ENCODE measurements around the gene FAM163B. TPM values are rescaled to one million over a fixed set of nuclear protein-coding genes. Genes with fewer than 3 reads are reported as not detected.

FAM163B gene
- total RNA-seq, 4 donors from 2014 or later = not detected

DNA sequence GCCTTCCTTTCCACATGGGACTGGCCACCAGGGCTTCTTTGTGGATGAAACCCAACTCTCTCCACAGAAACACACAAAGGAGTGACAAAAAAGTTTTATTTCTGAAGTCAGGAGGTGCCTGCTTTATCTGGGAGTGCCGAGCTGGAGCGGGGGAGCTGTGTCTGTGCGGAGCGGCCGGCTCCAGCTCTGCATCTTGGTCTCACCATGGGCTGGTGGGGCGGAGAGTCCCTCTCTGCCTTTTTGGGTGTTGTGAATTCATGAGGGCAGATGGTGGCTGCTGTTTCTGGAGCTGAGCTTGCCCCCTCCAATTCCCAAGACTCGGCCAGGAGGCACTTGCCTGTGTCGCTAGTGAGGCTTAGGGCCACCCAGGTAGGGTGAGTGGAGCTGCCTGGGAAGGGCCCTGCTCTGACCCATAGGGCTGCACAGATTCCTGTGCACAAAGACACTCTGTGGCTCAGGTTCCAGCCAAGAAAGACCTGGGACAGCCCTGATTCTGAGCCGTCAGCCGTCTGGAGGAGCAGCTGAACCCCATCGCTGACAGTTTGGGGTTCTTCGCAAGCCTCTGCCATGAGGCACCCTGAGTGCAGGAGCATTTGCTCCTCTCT lies 28.4 kb upstream of the FAM163B start:
- H3K27ac ChIP-seq (replicated peaks in 1 of 4) = no peak overlapping the region
- H3K4me1 ChIP-seq = peaks cover 0 to 10% (median 6%) of the 10 kb centered on the region in 4 donors
- WGBS = no CpG with 5 or more reads among the region's 12 CpGs
- intact Hi-C loops (cut with DNase I) = no loop called here
- TF ChIP-seq POLR2A (IDR thresholded peaks at IDR 0.05; ENCODE audit: low read depth) (no peak), POLR2AphosphoS5 (IDR thresholded peaks at IDR 0.05) (no peak), EP300 (IDR thresholded peaks at IDR 0.05) (no peak)
- TF ChIP-seq, protein P1, sequence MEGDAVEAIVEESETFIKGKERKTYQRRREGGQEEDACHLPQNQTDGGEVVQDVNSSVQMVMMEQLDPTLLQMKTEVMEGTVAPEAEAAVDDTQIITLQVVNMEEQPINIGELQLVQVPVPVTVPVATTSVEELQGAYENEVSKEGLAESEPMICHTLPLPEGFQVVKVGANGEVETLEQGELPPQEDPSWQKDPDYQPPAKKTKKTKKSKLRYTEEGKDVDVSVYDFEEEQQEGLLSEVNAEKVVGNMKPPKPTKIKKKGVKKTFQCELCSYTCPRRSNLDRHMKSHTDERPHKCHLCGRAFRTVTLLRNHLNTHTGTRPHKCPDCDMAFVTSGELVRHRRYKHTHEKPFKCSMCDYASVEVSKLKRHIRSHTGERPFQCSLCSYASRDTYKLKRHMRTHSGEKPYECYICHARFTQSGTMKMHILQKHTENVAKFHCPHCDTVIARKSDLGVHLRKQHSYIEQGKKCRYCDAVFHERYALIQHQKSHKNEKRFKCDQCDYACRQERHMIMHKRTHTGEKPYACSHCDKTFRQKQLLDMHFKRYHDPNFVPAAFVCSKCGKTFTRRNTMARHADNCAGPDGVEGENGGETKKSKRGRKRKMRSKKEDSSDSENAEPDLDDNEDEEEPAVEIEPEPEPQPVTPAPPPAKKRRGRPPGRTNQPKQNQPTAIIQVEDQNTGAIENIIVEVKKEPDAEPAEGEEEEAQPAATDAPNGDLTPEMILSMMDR (IDR thresholded peaks at IDR 0.05) = no peak
- H3K27me3 ChIP-seq = peaks cover 0 to 88% (median 5%) of the 10 kb centered on the region in 4 donors
- no peaks in the 10 kb centered on the region for H3K9me3 ChIP-seq
- no peak overlapping the region for H3K4me3 ChIP-seq
- no peaks in the 10 kb centered on the region for H3K36me3 ChIP-seq
- DNase-seq (ENCODE audit: extremely low spot score) = no peak

DNA sequence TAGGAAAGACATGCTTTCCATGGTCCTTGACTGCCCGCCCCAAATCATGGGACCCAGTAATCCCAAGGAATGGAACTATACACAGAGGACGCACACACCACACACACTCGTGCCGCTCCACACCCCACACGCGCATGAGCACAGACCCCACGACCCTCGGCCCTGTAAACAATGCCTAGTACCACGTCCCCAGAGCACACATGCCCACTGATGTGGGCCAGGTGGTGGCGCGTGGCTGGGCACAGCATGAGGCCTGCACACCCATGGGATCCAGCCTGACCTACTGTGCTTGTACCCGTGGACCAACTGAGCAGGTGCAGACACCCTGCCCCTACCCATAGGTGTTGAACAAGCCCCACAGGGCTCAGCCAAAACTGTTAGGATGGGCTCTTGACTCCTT lies 27.7 kb upstream of the FAM163B start:
- WGBS = 89% methylated on average over 8 of the region's 12 CpGs
- intact Hi-C loops (cut with DNase I) = no loop called here

DNA sequence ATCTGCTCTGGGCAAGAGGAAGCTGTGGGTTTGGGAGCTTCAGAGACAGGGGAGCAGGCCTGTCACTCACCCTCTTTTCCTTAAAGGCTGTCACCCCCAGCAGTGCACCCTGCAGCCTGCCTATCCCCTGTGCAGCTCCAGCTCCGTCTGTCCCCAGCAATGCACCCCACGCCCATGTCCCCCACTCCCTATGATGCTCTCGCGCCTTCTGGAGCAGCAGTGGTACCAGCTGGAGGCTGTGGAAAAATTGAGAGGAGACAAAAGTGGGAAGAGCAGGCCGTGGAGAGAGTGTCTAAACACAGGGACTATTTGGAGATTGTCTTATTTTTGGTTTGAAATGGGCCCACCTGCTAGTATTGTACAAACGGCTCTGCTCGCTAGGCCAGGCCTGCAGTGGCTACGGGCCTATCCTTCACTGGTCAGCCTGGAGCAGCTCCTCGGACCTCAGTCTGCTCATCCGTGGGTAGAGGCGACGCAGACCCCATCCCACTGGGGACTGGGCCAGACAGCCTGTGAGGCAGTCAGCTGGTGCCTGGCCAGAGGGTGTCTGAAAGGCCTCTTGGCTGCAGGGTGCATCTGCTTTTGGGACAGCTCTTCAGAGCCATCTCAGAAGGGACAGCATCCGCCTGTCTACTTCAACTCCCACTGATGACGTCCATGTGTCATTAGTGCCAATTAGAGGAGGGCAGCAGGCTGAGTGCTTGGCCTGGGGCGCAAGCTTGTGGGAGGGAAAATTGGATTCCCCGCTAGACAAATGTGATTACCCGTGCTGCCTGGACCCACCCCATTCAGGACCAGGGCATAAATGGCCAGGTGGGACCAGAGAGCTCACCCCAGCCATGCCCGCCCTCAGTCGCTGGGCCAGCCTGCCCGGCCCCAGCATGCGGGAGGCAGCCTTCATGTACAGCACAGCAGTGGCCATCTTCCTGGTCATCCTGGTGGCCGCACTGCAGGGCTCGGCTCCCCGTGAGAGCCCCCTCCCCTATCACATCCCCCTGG lies 26.6 kb upstream of the FAM163B start, which contains the start of gene DBH:
Gene DBH, plus strand, starts transcription at position 831 of the 999 bp plus-strand sequence. Its CDS starts 9 bp downstream, at position 840.
- DNase-seq (ENCODE audit: extremely low spot score) = no peak
- no peaks in the 10 kb centered on the region for H3K9me3 ChIP-seq

More for the DNA sequence above, 27.7 kb upstream of the FAM163B start:
- no peak overlapping the region for H3K27ac ChIP-seq (replicated peaks in 1 of 4)
- no peaks in the 10 kb centered on the region for H3K36me3 ChIP-seq
- TF ChIP-seq POLR2AphosphoS5 (IDR thresholded peaks at IDR 0.05) (no peak), EP300 (IDR thresholded peaks at IDR 0.05) (no peak), POLR2A (IDR thresholded peaks at IDR 0.05; ENCODE audit: low read depth) (no peak)
- TF ChIP-seq, protein P1 (IDR thresholded peaks at IDR 0.05) = no peak
- H3K4me3 ChIP-seq = no peak overlapping the region
- DNase-seq (ENCODE audit: extremely low spot score) = no peak
- H3K4me1 ChIP-seq = peaks cover 0 to 10% (median 6%) of the 10 kb centered on the region in 4 donors
- no peaks in the 10 kb centered on the region for H3K9me3 ChIP-seq
- peaks cover 0 to 90% (median 5%) of the 10 kb centered on the region in 4 donors for H3K27me3 ChIP-seq

DNA sequence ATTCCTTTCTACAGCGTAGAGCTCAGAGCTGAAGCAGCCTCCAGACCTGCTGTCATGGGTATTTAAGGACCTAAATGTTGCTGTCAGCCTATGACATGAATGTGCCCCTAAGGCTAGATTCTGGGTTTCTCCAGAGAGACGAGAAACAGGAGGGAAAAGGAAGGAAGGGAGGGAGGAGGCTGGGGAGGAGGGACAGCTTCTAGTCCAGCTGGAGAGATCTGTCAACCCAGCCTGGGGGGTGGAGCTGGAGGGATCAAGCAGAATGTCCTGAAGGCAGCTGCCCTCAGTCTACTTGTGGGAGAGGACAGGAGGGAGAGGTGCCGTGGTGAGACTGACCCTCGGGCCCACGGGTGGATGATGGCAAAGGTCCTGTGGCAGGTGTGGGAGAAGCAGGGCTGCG lies 25.9 kb upstream of the FAM163B start:
- 37% methylated on average over 5 of the region's 6 CpGs for WGBS
- H3K4me3 ChIP-seq = no peak overlapping the region
- no peaks in the 10 kb centered on the region for H3K36me3 ChIP-seq
- intact Hi-C loops (cut with DNase I) = no loop called here
- H3K9me3 ChIP-seq = no peaks in the 10 kb centered on the region
- TF ChIP-seq POLR2AphosphoS5 (IDR thresholded peaks at IDR 0.05) (no peak), POLR2A (IDR thresholded peaks at IDR 0.05; ENCODE audit: low read depth) (no peak), EP300 (IDR thresholded peaks at IDR 0.05) (no peak)
- TF ChIP-seq, protein P1 (IDR thresholded peaks at IDR 0.05) = no peak
- peaks cover 0 to 10% (median 6%) of the 10 kb centered on the region in 4 donors for H3K4me1 ChIP-seq
- no peak for DNase-seq (ENCODE audit: extremely low spot score)
- no peak overlapping the region for H3K27ac ChIP-seq (replicated peaks in 1 of 4)
- peaks cover 0 to 93% (median 5%) of the 10 kb centered on the region in 4 donors for H3K27me3 ChIP-seq

More for the DNA sequence above, 26.6 kb upstream of the FAM163B start, which contains the start of gene DBH:
- Histone ChIP-seq H3K27ac (replicated peaks in 1 of 4) (no peak within 1 kb of the TSS), H3K4me1 (peaks cover 0 to 10% (median 6%) of the 10 kb centered on the region in 4 donors), H3K36me3 (no peaks in the 10 kb centered on the region), H3K4me3 (no peak within 1 kb of the TSS), H3K27me3 (peaks cover 0 to 90% (median 5%) of the 10 kb centered on the region in 4 donors)
- no peak for TF ChIP-seq EP300 (IDR thresholded peaks at IDR 0.05)
- TF ChIP-seq, protein P1 (IDR thresholded peaks at IDR 0.05) = no peak
- TF ChIP-seq POLR2A (IDR thresholded peaks at IDR 0.05; ENCODE audit: low read depth) = no peak
- no peak for TF ChIP-seq POLR2AphosphoS5 (IDR thresholded peaks at IDR 0.05)
- intact Hi-C loops (cut with DNase I) = no loop called here
- 83% methylated on average over 20 of the region's 24 CpGs for WGBS
